ENCODE data around the gene PTPRG.

DNA sequence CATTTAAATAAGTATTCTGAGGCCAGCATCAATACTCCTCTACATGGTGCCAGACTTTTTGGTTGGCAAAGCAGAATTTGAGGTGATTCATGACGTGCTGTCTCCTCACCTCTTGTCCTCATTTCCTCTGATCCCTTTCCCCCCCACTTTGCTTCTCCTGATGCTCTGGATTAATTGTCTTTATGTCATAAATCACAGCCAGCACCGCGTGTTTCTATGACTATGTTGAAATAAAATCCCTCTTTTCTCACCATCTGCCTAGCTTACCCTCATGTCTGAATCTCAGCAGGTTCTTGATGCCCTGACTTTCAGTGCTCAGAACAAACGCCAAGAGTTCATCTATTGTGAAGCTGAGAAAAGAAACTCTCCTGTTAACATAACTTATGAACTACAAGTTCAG lies 19.7 kb upstream of the PTPRG start:
- TF ChIP-seq, protein P1, sequence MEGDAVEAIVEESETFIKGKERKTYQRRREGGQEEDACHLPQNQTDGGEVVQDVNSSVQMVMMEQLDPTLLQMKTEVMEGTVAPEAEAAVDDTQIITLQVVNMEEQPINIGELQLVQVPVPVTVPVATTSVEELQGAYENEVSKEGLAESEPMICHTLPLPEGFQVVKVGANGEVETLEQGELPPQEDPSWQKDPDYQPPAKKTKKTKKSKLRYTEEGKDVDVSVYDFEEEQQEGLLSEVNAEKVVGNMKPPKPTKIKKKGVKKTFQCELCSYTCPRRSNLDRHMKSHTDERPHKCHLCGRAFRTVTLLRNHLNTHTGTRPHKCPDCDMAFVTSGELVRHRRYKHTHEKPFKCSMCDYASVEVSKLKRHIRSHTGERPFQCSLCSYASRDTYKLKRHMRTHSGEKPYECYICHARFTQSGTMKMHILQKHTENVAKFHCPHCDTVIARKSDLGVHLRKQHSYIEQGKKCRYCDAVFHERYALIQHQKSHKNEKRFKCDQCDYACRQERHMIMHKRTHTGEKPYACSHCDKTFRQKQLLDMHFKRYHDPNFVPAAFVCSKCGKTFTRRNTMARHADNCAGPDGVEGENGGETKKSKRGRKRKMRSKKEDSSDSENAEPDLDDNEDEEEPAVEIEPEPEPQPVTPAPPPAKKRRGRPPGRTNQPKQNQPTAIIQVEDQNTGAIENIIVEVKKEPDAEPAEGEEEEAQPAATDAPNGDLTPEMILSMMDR (IDR thresholded peaks at IDR 0.05): no peak
- no peak for TF ChIP-seq POLR2A (IDR thresholded peaks at IDR 0.05)

Measured in right lobe of liver (tissue), 4 donors.